ENCODE data around the gene ASNS.

DNA sequence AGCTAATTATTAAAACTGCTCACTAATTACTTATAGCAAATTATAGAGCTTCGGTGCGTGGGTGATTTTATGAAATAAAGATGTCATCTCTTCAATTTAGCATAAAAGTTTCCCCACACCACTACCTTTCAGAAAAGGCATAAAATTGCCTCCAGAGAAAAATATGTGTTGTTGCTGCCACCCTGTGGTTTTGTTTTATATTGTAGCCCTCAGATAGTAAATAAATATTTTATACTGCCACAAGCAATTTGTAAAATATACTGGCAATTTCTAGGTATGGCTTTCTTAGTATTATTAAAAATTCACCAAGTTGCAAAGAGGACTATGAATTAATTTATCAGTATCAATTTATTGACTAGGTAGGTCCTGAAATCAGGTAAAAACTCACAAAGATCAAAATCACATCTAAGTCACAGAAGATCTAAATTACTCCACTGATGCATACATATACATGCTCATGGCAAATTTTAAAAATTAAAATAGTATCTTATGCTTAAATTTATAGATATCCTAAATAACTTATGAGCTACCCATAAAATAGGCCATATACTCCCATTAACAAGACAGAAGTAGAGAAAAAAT lies 26.5 kb downstream of the ASNS start:
- no peak for TF ChIP-seq POLR2AphosphoS5 (IDR thresholded peaks at IDR 0.05; ENCODE audit: low read depth, low read length)
- TF ChIP-seq, protein P1, sequence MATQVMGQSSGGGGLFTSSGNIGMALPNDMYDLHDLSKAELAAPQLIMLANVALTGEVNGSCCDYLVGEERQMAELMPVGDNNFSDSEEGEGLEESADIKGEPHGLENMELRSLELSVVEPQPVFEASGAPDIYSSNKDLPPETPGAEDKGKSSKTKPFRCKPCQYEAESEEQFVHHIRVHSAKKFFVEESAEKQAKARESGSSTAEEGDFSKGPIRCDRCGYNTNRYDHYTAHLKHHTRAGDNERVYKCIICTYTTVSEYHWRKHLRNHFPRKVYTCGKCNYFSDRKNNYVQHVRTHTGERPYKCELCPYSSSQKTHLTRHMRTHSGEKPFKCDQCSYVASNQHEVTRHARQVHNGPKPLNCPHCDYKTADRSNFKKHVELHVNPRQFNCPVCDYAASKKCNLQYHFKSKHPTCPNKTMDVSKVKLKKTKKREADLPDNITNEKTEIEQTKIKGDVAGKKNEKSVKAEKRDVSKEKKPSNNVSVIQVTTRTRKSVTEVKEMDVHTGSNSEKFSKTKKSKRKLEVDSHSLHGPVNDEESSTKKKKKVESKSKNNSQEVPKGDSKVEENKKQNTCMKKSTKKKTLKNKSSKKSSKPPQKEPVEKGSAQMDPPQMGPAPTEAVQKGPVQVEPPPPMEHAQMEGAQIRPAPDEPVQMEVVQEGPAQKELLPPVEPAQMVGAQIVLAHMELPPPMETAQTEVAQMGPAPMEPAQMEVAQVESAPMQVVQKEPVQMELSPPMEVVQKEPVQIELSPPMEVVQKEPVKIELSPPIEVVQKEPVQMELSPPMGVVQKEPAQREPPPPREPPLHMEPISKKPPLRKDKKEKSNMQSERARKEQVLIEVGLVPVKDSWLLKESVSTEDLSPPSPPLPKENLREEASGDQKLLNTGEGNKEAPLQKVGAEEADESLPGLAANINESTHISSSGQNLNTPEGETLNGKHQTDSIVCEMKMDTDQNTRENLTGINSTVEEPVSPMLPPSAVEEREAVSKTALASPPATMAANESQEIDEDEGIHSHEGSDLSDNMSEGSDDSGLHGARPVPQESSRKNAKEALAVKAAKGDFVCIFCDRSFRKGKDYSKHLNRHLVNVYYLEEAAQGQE (IDR thresholded peaks at IDR 0.05; ENCODE audit: insufficient read depth in 1 of 2, low read depth in 2 of 2, low read length in 2 of 2): no peak
- TF ChIP-seq TAF1 (IDR thresholded peaks at IDR 0.05; ENCODE audit: borderline replicate concordance, insufficient read depth, low read length): no peak

All from PFSK-1 (cell line).